ENCODE results near the gene TEX38. TPM values are rescaled to one million over a fixed set of nuclear protein-coding genes. Genes with fewer than 3 reads are reported as not detected.
"Not testable (repeated sequence)": the region's sequence is repeated elsewhere in the genome, so short reads cannot be mapped to it uniquely, and the experiment has no call there.

TEX38 gene
- total and polyA plus RNA-seq, 2 of the 13 experiments (the other 11 are each of a cell fraction or from before 2014, with no cell fraction given), result 0.18 TPM; not detected in 1

DNA sequence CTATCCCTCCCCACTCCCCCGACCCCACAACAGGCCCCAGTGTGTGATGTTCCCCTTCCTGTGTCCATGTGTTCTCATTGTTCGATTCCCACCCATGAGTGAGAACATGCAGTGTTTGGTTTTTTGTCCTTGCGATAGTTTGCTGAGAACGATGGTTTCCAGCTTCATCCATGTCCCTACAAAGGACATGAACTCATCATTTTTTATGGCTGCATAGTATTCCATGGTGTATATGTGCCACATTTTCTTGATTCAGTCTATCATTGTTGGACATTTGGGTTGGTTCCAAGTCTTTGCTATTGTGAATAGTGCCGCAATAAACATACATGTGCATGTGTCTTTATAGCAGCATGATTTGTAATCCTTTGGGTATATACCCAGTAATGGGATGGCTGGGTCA, 8.7 kb upstream of the TEX38 start:
- FAIRE-seq; BruUV-seq (replicated peaks); H3K4me3 ChIP-seq (replicated peaks in 1 of 3; ENCODE audit: insufficient read depth in 1 of 3, low read depth in 2 of 3, low read length in 3 of 3); DNase-seq (ENCODE audit: low spot score); in situ Hi-C loops (cut with HindIII; ENCODE audit: extremely low pct_ligation_motif_present, low pct_unique_long_range_greater_than_20kb); H3K9me3 ChIP-seq (ENCODE audit: low read length); H3K4me2 ChIP-seq (ENCODE audit: low read depth, low read length); H3K27ac ChIP-seq (ENCODE audit: extremely low read length, insufficient read depth, low read length); CTCF ChIA-PET (ENCODE audit: low intra/inter-chr PET ratio, low total read pairs); H3K9ac ChIP-seq (ENCODE audit: insufficient read depth, low read depth, low read length); ATAC-seq; H4K20me1 ChIP-seq (ENCODE audit: insufficient read depth, low read length); POLR2A ChIA-PET; H2AFZ ChIP-seq (ENCODE audit: low read length); H3K27me3 ChIP-seq (ENCODE audit: control insufficient read depth in 1 of 2, insufficient read depth in 2 of 2, low read length in 2 of 2); H3K79me2 ChIP-seq (ENCODE audit: insufficient read depth, low read length): not testable (repeated sequence)
- Histone ChIP-seq H3K36me3 (replicated peaks in 1 of 2; ENCODE audit: control insufficient read depth in 1 of 2, insufficient read depth in 2 of 2, low read length in 2 of 2) (peaks cover 6 to 22% of the 10 kb centered on the region in 2 experiments), H3K4me1 (ENCODE audit: insufficient read depth, low read length) (peaks cover 19% of the 10 kb centered on the region)
- WGBS (ENCODE audit: low lambda C conversion rate), result 89% methylated on average over 4 of the region's 5 CpGs
- intact Hi-C loops (cut with micrococcal nuclease; ENCODE audit: unreplicated experiment), result loop anchor here (10.0 kb wide), 1 partner anchor 48 kb away; the partner anchor contains the start of gene MOB3C

DNA sequence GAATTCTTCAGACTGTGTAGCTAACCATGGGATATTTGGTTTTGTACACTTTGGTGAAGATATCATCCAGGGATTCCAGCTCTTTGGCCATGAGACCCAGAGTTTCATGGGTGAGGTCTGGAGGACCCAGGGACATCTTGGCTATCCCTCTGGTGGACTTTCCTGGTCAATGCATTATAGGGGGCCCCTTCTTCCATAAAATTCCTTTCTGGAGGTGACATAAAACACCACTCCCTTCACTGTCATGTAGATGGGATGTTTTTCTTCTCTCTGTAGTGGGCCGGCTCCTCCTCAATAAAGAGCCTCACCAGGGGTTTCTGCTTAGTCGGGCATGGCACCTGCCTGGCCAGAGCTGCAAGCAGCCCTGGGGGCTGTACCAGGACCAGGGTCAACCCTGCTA, 5.7 kb upstream of the TEX38 start:
- Histone ChIP-seq H3K4me1 (ENCODE audit: insufficient read depth, low read length) (peaks cover 19% of the 10 kb centered on the region), H2AFZ (ENCODE audit: low read length) (no peak overlapping the region), H3K36me3 (replicated peaks in 1 of 2; ENCODE audit: control insufficient read depth in 1 of 2, insufficient read depth in 2 of 2, low read length in 2 of 2) (peaks cover 6 to 12% of the 10 kb centered on the region in 2 experiments; a peak in 4 of 5 replicates), H3K9me3 (ENCODE audit: low read length) (no peaks in the 10 kb centered on the region), H3K27me3 (ENCODE audit: control insufficient read depth in 1 of 2, insufficient read depth in 2 of 2, low read length in 2 of 2) (no peaks in the 10 kb centered on the region; a peak in 2 of 5 replicates), H3K9ac (ENCODE audit: insufficient read depth, low read depth, low read length) (no peak overlapping the region), H3K4me3 (replicated peaks in 1 of 3; ENCODE audit: insufficient read depth in 1 of 3, low read depth in 2 of 3, low read length in 3 of 3) (no peak overlapping the region), H4K20me1 (ENCODE audit: insufficient read depth, low read length) (no peaks in the 10 kb centered on the region), H3K4me2 (ENCODE audit: low read depth, low read length) (no peak overlapping the region), H3K27ac (ENCODE audit: extremely low read length, insufficient read depth, low read length) (no peak overlapping the region), H3K79me2 (ENCODE audit: insufficient read depth, low read length) (peaks cover 9% of the 10 kb centered on the region)
- no TSS peak for BruUV-seq (replicated peaks)
- no peak for TF ChIP-seq MTA1 (CRISPR knock-in tag; IDR thresholded peaks at IDR 0.05; ENCODE audit: borderline replicate concordance)
- no peak for TF ChIP-seq ZNF101 (CRISPR knock-in tag; IDR thresholded peaks at IDR 0.05; ENCODE audit: borderline replicate concordance, low read depth)
- TF ChIP-seq ZNF577 (CRISPR knock-in tag; IDR thresholded peaks at IDR 0.05; ENCODE audit: borderline replicate concordance, low read depth), result no peak
- 92% methylated on average over 2 of the region's 2 CpGs for WGBS (ENCODE audit: low lambda C conversion rate)
- in situ Hi-C loops (cut with HindIII; ENCODE audit: extremely low pct_ligation_motif_present, low pct_unique_long_range_greater_than_20kb) (no loop called here), intact Hi-C loops (cut with micrococcal nuclease; ENCODE audit: unreplicated experiment) (loop anchor here (10.0 kb wide), 1 partner anchor 51 kb away; the partner anchor contains the start of gene MOB3C)
- ChIA-PET CTCF (ENCODE audit: low intra/inter-chr PET ratio, low total read pairs) (no interaction called here), POLR2A (interaction anchor here (1.2 kb wide), 1 partner anchor 37 kb away, joined by 3 read pairs; no protein-coding TSS in a partner anchor)
- FAIRE-seq (no peak), ATAC-seq (no peak), DNase-seq (ENCODE audit: low spot score) (no peak)
